Astrocyte (in vitro differentiated cells and primary cell): ENCODE results near the gene LARP6. TPM values are rescaled to one million over a fixed set of nuclear protein-coding genes. Genes with fewer than 3 reads are reported as not detected.
"Not testable (repeated sequence)": the region's sequence is repeated elsewhere in the genome, so short reads cannot be mapped to it uniquely, and the experiment has no call there.

Experiments used
- DNase-seq: peaks from one replicate; pipeline ENCODE4 v3.0.0-alpha.2; 2010; ENCODE audit warnings: low read depth
- FAIRE-seq: peaks from 2 replicates; lab custom pipeline; 2011; peaks lifted over from hg19 to GRCh38; lab: Jason Lieb, UNC
- H2AFZ ChIP-seq: 2 replicates; pipeline ENCODE4 v1.6.0; 2012; ENCODE audit warnings: low read depth, low read length, inconsistent platforms
- H3K27ac ChIP-seq: 2 replicates; pipeline ENCODE4 v1.5.1; 2011; ENCODE audit warnings: low read depth, low read length, inconsistent platforms
- H3K27me3 ChIP-seq: 2 replicates; pipeline ENCODE4 v1.6.0; 2011; ENCODE audit warnings: low read length, inconsistent platforms; ENCODE audit not compliant: insufficient read depth
- H3K36me3 ChIP-seq: 2 replicates; pipeline ENCODE4 v1.5.1; 2011; ENCODE audit warnings: low read length, inconsistent platforms; ENCODE audit not compliant: insufficient read depth
- H3K4me1 ChIP-seq: 2 replicates; pipeline ENCODE4 v1.5.1; 2011; ENCODE audit warnings: low read length, inconsistent platforms; ENCODE audit not compliant: insufficient read depth
- H3K4me2 ChIP-seq: 2 replicates; pipeline ENCODE4 v1.6.0; 2012; ENCODE audit warnings: low read length, inconsistent platforms
- H3K4me3 ChIP-seq: 2 replicates; pipeline ENCODE4 v1.5.1; 2011; ENCODE audit warnings: low read depth, mild to moderate bottlenecking, low read length, inconsistent platforms; ENCODE audit not compliant: insufficient read depth
- H3K79me2 ChIP-seq: 2 replicates; pipeline ENCODE4 v1.6.0; 2012; ENCODE audit warnings: mild to moderate bottlenecking, low read length, inconsistent platforms; ENCODE audit not compliant: insufficient read depth
- H3K9ac ChIP-seq: 2 replicates; pipeline ENCODE4 v1.6.0; 2012; ENCODE audit warnings: mild to moderate bottlenecking, low read length, inconsistent platforms
- H3K9me3 ChIP-seq: 2 replicates; pipeline ENCODE4 v1.5.1; 2012; ENCODE audit warnings: low read depth, mild to moderate bottlenecking, low read length, inconsistent platforms; ENCODE audit not compliant: insufficient read depth
- H4K20me1 ChIP-seq: 2 replicates; pipeline ENCODE4 v1.6.0; 2012; ENCODE audit warnings: low read length, inconsistent platforms; ENCODE audit not compliant: insufficient read depth
- H3K27ac Mint-ChIP-seq: one replicate; pipeline ENCODE4 v1.8.0; 2021; ENCODE audit warnings: mild to moderate bottlenecking, mixed read lengths; ENCODE audit not compliant: unreplicated experiment
- H3K27me3 Mint-ChIP-seq: one replicate; pipeline ENCODE4 v1.8.0; 2021; ENCODE audit warnings: low read depth, mixed read lengths; ENCODE audit not compliant: unreplicated experiment
- H3K36me3 Mint-ChIP-seq: one replicate; pipeline ENCODE4 v1.8.0; 2021; ENCODE audit warnings: low read depth, mixed read lengths; ENCODE audit not compliant: unreplicated experiment
- H3K4me1 Mint-ChIP-seq: one replicate; pipeline ENCODE4 v1.8.0; 2021; ENCODE audit warnings: low read depth, mixed read lengths; ENCODE audit not compliant: unreplicated experiment
- H3K4me3 Mint-ChIP-seq: one replicate; pipeline ENCODE4 v1.8.0; 2021; ENCODE audit warnings: mild to moderate bottlenecking, moderate library complexity, mixed read lengths; ENCODE audit not compliant: unreplicated experiment
- H3K9me3 Mint-ChIP-seq: one replicate; pipeline ENCODE4 v1.8.0; 2021; ENCODE audit warnings: mild to moderate bottlenecking, mixed read lengths; ENCODE audit not compliant: unreplicated experiment
- CTCF ChIP-seq: IDR thresholded peaks from 2 replicates; pipeline ENCODE4 v1.5.1; 2011; ENCODE audit warnings: low read depth, mild to moderate bottlenecking, inconsistent platforms, low read length, moderate library complexity; ENCODE audit not compliant: insufficient read depth
- EZH2 ChIP-seq: IDR thresholded peaks from 2 replicates; pipeline ENCODE4 v1.6.1; 2012; ENCODE audit warnings: mild to moderate bottlenecking, low read length, inconsistent platforms; ENCODE audit not compliant: insufficient read depth
- total RNA-seq: library from RNA; stranded (reverse); gene quantifications from 2 replicates; pipeline ENCODE4 v1.2.1, GENCODE V29; 2021

Gene LARP6
- total RNA-seq, 1 donor from 2014 or later, result 61.5 TPM

GRCh38 chr15:70806992-70807712, 46.8 kb downstream of the LARP6 start:
- Mint-ChIP-seq H3K4me1 (peaks cover 24% of the 10 kb centered on the region), H3K4me3 (no peak overlapping the region), H3K27me3 (no peaks in the 10 kb centered on the region), H3K27ac (no peak overlapping the region), H3K36me3 (peaks cover 2% of the 10 kb centered on the region), H3K9me3 (peaks cover 2% of the 10 kb centered on the region)
- no peaks in the 10 kb centered on the region for H3K79me2 ChIP-seq
- FAIRE-seq (no peak), DNase-seq (no peak)
- H3K4me1 ChIP-seq, result peaks cover 16% of the 10 kb centered on the region
- H3K4me3 ChIP-seq, result no peak overlapping the region
- H2AFZ ChIP-seq, result no peak overlapping the region
- H3K9me3 ChIP-seq, result no peaks in the 10 kb centered on the region
- H3K9ac ChIP-seq, result no peak overlapping the region
- TF ChIP-seq EZH2 (no peak), CTCF (no peak)
- no peak overlapping the region for H3K27ac ChIP-seq
- H3K27me3 ChIP-seq, result no peaks in the 10 kb centered on the region
- no peaks in the 10 kb centered on the region for H4K20me1 ChIP-seq
- H3K4me2 ChIP-seq, result no peak overlapping the region
- H3K36me3 ChIP-seq, result no peaks in the 10 kb centered on the region

GRCh38 chr15:70804388-70804787, 49.6 kb downstream of the LARP6 start:
- not testable (repeated sequence) for H2AFZ ChIP-seq, H3K27me3 ChIP-seq, H3K4me3 Mint-ChIP-seq, DNase-seq, FAIRE-seq, H3K36me3 Mint-ChIP-seq, H4K20me1 ChIP-seq, H3K79me2 ChIP-seq, H3K27me3 Mint-ChIP-seq, H3K9ac ChIP-seq, H3K9me3 Mint-ChIP-seq, H3K9me3 ChIP-seq, H3K36me3 ChIP-seq, H3K27ac ChIP-seq, H3K4me2 ChIP-seq, H3K4me3 ChIP-seq
- Mint-ChIP-seq H3K4me1 (peaks cover 44% of the 10 kb centered on the region), H3K27ac (peak overlapping the region; percentile 34)
- H3K4me1 ChIP-seq, result peaks cover 38% of the 10 kb centered on the region

GRCh38 chr15:70802629-70803028, 51.3 kb downstream of the LARP6 start:
- Mint-ChIP-seq H3K27me3 (no peaks in the 10 kb centered on the region), H3K4me1 (peaks cover 54% of the 10 kb centered on the region), H3K36me3 (peaks cover 2% of the 10 kb centered on the region), H3K27ac (peak overlapping the region; percentile 96), H3K4me3 (peak overlapping the region; percentile 71), H3K9me3 (peaks cover 2% of the 10 kb centered on the region)
- DNase-seq (peak; percentile 86), FAIRE-seq (peak; percentile 78)
- peak overlapping the region; percentile 89 for H3K27ac ChIP-seq
- H2AFZ ChIP-seq, result no peak overlapping the region
- peak overlapping the region; percentile 72 for H3K4me2 ChIP-seq
- H3K27me3 ChIP-seq, result no peaks in the 10 kb centered on the region
- H3K36me3 ChIP-seq, result no peaks in the 10 kb centered on the region
- H3K9ac ChIP-seq, result peak overlapping the region; percentile 57
- no peaks in the 10 kb centered on the region for H3K9me3 ChIP-seq
- TF ChIP-seq CTCF (no peak), EZH2 (no peak)
- peaks cover 49% of the 10 kb centered on the region for H3K4me1 ChIP-seq
- peak overlapping the region; percentile 8 for H3K4me3 ChIP-seq
- no peaks in the 10 kb centered on the region for H4K20me1 ChIP-seq
- no peaks in the 10 kb centered on the region for H3K79me2 ChIP-seq
